BJ (cell line): ENCODE results near the gene SMURF1. TPM values are rescaled to one million over a fixed set of nuclear protein-coding genes. Genes with fewer than 3 reads are reported as not detected.
A peak's percentile ranks its signal among the peaks of the same experiment; 100 is the strongest.

Experiments used
- CTCF ChIA-PET: fragments of 350-600 bp; formaldehyde crosslinking; extraction: SDS; loops from one replicate; lab custom pipeline; 2021; ENCODE audit warnings: antibody characterized with exemption, inconsistent platforms; lab: Yijun Ruan, JAX
- POLR2A ChIA-PET: fragments of 300-600 bp; sonication (Branson Sonifier 250); formaldehyde crosslinking; extraction: SDS; loops from one replicate; lab custom pipeline; 2021; ENCODE audit warnings: antibody characterized with exemption; lab: Charles Lee
- DNase-seq: peaks from one replicate; pipeline ENCODE4 v3.0.0-alpha.2; 2011; ENCODE audit warnings: low read depth
- H3K27me3 ChIP-seq: 2 replicates; pipeline ENCODE4 v1.6.0; 2011; ENCODE audit warnings: low read length; ENCODE audit not compliant: control insufficient read depth, insufficient read depth
- H3K36me3 ChIP-seq: 2 replicates; pipeline ENCODE4 v1.5.1; 2011; ENCODE audit warnings: low read length; ENCODE audit not compliant: control insufficient read depth, insufficient read depth
- H3K4me3 ChIP-seq: 2 replicates; pipeline ENCODE4 v1.5.1; 2011; ENCODE audit warnings: low read depth, mild to moderate bottlenecking, control low read depth, low read length
- CTCF ChIP-seq: IDR thresholded peaks from 2 replicates; pipeline ENCODE4 v1.5.1; 2011; ENCODE audit warnings: low read depth, mild to moderate bottlenecking, control low read depth, inconsistent platforms, low read length, moderate library complexity; ENCODE audit not compliant: insufficient read depth
- polyA plus RNA-seq: library from polyadenylated mRNA; depleted of rRNA; stranded (reverse); fragments of >200 nt; gene quantifications from 2 replicates; pipeline ENCODE4 v1.2.3, GENCODE V29; 2011

SMURF1 gene
- polyA plus RNA-seq, 1 experiment, result 15.4 TPM

- DNase-seq, result no peak
- POLR2A ChIA-PET, result no interaction called here
- H3K4me3 ChIP-seq, result no peak overlapping the region
- no peaks in the 10 kb centered on the region for H3K27me3 ChIP-seq
- no peak for TF ChIP-seq CTCF
- H3K36me3 ChIP-seq, result no peaks in the 10 kb centered on the region; the same call in 1 of the 2 replicates
- CTCF ChIA-PET, result no interaction called here
These were observed 48.2 kb downstream of the SMURF1 start for GRCh38 chr7:99095698-99096097.

- ChIA-PET CTCF (no interaction called here), POLR2A (no interaction called here)
- Histone ChIP-seq H3K27me3 (no peaks in the 10 kb centered on the region), H3K36me3 (no peaks in the 10 kb centered on the region), H3K4me3 (no peak overlapping the region)
- no peak for DNase-seq
- no peak for TF ChIP-seq CTCF
These were observed 49.5 kb downstream of the SMURF1 start for GRCh38 chr7:99094401-99094800.

GRCh38 chr7:99092064-99092720, 51.7 kb downstream of the SMURF1 start:
- no peak for TF ChIP-seq CTCF
- H3K27me3 ChIP-seq, result no peaks in the 10 kb centered on the region
- POLR2A ChIA-PET, result no interaction called here
- no peaks in the 10 kb centered on the region for H3K36me3 ChIP-seq
- no peak overlapping the region for H3K4me3 ChIP-seq
- CTCF ChIA-PET, result interaction anchor here (1.4 kb wide), 1 partner anchor 10 kb away, joined by 4 read pairs; no protein-coding TSS in a partner anchor
- no peak for DNase-seq

- Histone ChIP-seq H3K27me3 (no peaks in the 10 kb centered on the region), H3K36me3 (no peaks in the 10 kb centered on the region), H3K4me3 (no peak overlapping the region)
- TF ChIP-seq CTCF, result no peak
- ChIA-PET CTCF (interaction anchor here (0.6 to 1.4 kb wide), 2 partner anchors 9 to 229 kb away, joined by 3 to 4 read pairs; no protein-coding TSS in a partner anchor), POLR2A (no interaction called here)
- DNase-seq, result peak; percentile 66
These were observed 53.0 kb downstream of the SMURF1 start for GRCh38 chr7:99090771-99091542.

- no peaks in the 10 kb centered on the region for H3K36me3 ChIP-seq
- CTCF ChIA-PET, result no interaction called here
- H3K4me3 ChIP-seq, result no peak overlapping the region
- no peaks in the 10 kb centered on the region for H3K27me3 ChIP-seq
- TF ChIP-seq CTCF, result no peak
- DNase-seq, result no peak
- POLR2A ChIA-PET, result no interaction called here
These were observed 53.8 kb downstream of the SMURF1 start for GRCh38 chr7:99089914-99090629.
